Left lung (tissue), 10 donors: ENCODE results near the gene RXRA. TPM values are rescaled to one million over a fixed set of nuclear protein-coding genes. Genes with fewer than 3 reads are reported as not detected.
"Not testable (repeated sequence)": the region's sequence is repeated elsewhere in the genome, so short reads cannot be mapped to it uniquely, and the experiment has no call there.

ENCODE experiments used
- ATAC-seq: fragments of 200-7000 bp; cut with Tn5 transposase; one replicate; pipeline ENCODE4 v1.9.1; 2020; ENCODE audit warnings: moderate library complexity
- DNase-seq, 4 donors: peaks; one replicate each; pipeline ENCODE4 v3.0.0-alpha.2; 2013 to 2020
- H3K27ac ChIP-seq, 2 donors: fragments of 200-600 bp; sonication (generic) in 1 of 2; one replicate each; pipeline versions ENCODE4 v1.5.0 to v1.8.0; 2020 to 2021
- H3K27me3 ChIP-seq, 2 donors: fragments of 200-600 bp; sonication (generic) in 1 of 2; one replicate each; pipeline versions ENCODE4 v1.5.0 to v1.8.0; 2020 to 2021
- H3K36me3 ChIP-seq, 2 donors: fragments of 200-600 bp; sonication (generic) in 1 of 2; one replicate each; pipeline versions ENCODE4 v1.5.0 to v1.8.0; 2020 to 2021
- H3K4me1 ChIP-seq, 2 donors: fragments of 200-600 bp; one replicate each; pipeline ENCODE4 v1.8.0; 2021
- H3K4me3 ChIP-seq, 2 donors: fragments of 200-600 bp; sonication (generic) in 1 of 2; one replicate each; pipeline versions ENCODE4 v1.5.0 to v1.8.0; 2020 to 2021; ENCODE audit warnings: mild to moderate bottlenecking in 1 of 2
- H3K9me3 ChIP-seq, 2 donors: fragments of 200-600 bp; sonication (generic) in 1 of 2; one replicate each; pipeline versions ENCODE4 v1.5.0 to v1.8.0; 2020 to 2021
- intact Hi-C, 2 donors: fragments of 100-400 bp; cut with DNase I; formaldehyde crosslinking; loops; one replicate each; pipeline versions ENCODE4 v1.11.2 to v1.14.2; 2022
- polyA plus RNA-seq, 6 donors: library from polyadenylated mRNA; unstranded; fragments of 120-200 nt; gene quantifications; one replicate each; pipeline ENCODE4 v1.2.1, GENCODE V29; 2013; ENCODE audit not compliant: insufficient read length in 6 of 6
- total RNA-seq, 2 donors: library from RNA; stranded (reverse); fragmentation: NEBNext Ultra II Directional; extraction: Animal tissue kit (Norgen Biotek cat#: 25700); gene quantifications; one replicate each; pipeline ENCODE4 v1.2.1, GENCODE V29; 2021
- TF ChIP-seq, protein P1 (sequence below), 2 donors: fragments of 200-600 bp; sonication (generic) in 1 of 2; IDR thresholded peaks; one replicate each; pipeline versions ENCODE4 v1.5.0 to v1.8.0; 2021; ENCODE audit warnings: antibody characterized with exemption in 2 of 2
- donor health status: DM: no; HTN: yes; CAD: no.
- donor health status: DM: no; HTN: no; CAD: no.

Gene RXRA
- total and polyA plus RNA-seq, 8 donors = 42.2 to 79.5 (median 55.7) TPM

DNA sequence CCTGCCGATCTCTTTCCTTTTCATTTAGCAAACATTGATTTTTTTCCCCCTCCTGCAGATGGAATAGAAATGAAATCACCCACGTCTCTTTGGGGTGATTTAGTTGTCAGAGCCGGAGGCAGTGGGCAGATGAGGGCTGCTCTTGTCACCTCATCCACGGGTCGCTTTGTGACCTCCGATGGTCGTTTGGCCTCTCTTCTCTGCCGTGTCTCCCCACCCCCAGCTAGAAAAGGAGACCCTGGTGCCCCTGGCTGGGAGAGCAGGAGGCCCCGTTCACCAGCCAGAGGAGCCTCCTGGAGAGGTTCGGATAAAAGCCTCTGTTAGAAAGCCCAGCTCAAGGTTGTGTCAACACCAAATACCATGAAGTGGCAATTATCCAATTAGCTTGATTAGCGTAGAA lies 21.6 kb upstream of the RXRA start:
- intact Hi-C loops = no loop called here
- Histone ChIP-seq H3K4me1 (no peaks in the 10 kb centered on the region), H3K4me3 (no peak overlapping the region), H3K36me3 (no peaks in the 10 kb centered on the region), H3K9me3 (no peaks in the 10 kb centered on the region), H3K27me3 (no peaks in the 10 kb centered on the region), H3K27ac (no peak overlapping the region)
- ATAC-seq (no peak), DNase-seq (peak in 1 of 4 donors; percentile 31)
- TF ChIP-seq, protein P1, sequence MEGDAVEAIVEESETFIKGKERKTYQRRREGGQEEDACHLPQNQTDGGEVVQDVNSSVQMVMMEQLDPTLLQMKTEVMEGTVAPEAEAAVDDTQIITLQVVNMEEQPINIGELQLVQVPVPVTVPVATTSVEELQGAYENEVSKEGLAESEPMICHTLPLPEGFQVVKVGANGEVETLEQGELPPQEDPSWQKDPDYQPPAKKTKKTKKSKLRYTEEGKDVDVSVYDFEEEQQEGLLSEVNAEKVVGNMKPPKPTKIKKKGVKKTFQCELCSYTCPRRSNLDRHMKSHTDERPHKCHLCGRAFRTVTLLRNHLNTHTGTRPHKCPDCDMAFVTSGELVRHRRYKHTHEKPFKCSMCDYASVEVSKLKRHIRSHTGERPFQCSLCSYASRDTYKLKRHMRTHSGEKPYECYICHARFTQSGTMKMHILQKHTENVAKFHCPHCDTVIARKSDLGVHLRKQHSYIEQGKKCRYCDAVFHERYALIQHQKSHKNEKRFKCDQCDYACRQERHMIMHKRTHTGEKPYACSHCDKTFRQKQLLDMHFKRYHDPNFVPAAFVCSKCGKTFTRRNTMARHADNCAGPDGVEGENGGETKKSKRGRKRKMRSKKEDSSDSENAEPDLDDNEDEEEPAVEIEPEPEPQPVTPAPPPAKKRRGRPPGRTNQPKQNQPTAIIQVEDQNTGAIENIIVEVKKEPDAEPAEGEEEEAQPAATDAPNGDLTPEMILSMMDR (IDR thresholded peaks at IDR 0.05) = no peak

DNA sequence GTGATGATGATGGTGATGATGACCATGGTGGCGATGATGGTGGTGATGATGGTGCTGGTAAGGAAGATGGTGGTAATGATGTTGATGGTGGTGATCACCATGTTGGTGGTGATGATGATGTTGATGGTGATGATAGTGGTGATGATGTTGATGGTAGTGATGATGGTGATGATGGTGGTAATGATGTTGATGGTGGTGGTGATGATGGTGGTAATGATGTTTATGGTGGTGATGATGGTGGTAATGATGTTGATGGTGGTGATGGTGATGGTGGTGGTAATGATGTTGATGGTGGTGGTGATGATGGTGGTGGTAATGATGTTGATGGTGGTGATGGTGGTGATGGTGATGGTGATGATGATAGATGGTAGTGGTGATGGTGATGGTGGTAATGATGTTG lies 20.7 kb upstream of the RXRA start:
- Histone ChIP-seq H3K27ac (no peak overlapping the region), H3K9me3 (no peaks in the 10 kb centered on the region), H3K27me3 (no peaks in the 10 kb centered on the region), H3K4me1 (no peaks in the 10 kb centered on the region), H3K36me3 (no peaks in the 10 kb centered on the region), H3K4me3 (no peak overlapping the region)
- DNase-seq (no peak), ATAC-seq (no peak)
- intact Hi-C loops = no loop called here
- TF ChIP-seq, protein P1 (IDR thresholded peaks at IDR 0.05) = no peak

DNA sequence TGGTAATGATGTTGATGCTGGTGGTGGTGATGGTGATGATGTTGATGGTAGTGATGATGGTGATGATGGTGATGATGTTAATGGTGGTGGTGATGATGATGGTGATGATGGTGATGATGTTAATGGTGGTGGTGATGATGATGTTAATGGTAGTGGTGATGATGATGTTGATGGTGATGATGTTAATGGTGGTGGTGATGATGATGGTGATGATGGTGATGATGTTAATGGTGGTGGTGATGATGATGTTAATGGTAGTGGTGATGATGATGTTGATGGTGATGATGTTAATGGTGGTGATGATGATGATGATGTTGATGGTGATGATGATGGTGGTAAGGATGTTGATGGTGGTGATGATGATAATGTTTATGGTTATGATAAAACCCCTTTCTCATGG lies 20.2 kb upstream of the RXRA start:
- DNase-seq, H3K4me3 ChIP-seq, H3K36me3 ChIP-seq, intact Hi-C loops, ATAC-seq, H3K4me1 ChIP-seq, H3K27ac ChIP-seq, H3K9me3 ChIP-seq, H3K27me3 ChIP-seq: not testable (repeated sequence)

DNA sequence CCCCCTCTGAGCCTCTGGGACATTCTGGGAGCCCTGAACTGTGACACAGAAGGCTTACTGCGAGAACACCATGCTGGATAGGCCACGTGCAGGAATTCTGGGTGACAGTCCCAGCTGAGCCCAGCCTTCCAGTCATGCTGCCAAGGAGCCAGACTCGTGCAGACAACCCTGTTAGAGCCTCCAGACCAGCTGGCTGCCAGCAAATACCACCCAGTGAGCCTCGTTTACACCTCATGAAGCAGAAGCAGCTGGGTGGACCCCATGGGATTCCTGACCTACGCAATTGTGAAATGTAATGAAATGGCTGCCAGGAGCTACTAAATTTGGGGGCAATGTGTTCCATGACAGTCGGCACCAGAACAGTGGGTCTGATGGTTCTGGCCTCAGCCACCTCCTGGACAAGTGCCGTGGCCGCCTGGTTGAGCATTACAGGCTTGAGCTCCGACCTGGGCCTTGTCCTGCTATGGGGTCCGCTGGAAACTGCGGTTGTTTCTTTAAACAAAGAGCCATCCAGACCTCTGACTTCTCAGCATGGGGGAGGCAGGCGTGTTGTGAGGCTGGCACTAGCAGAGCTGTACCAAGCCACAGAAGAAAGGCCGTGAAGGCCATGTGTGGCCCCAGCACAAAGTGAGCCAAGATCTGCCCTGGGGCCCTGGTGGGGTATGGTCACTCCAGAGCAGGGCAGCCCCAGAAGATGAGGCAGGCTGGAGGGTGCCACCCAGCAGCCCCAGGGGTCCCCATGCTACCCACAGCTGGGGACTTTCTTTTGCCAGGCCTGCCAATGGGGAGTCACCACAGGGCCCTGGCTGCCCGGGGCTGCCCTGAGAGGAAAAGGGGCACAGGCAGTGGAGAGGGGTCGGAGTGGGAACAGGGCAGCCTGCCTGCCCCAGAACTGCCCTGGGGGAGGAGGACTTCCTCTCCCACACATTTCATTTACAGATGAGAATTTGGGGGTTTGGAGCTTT lies 19.3 kb upstream of the RXRA start:
- H3K36me3 ChIP-seq = no peaks in the 10 kb centered on the region
- H3K9me3 ChIP-seq = no peaks in the 10 kb centered on the region
- H3K4me1 ChIP-seq = no peaks in the 10 kb centered on the region
- TF ChIP-seq, protein P1 (IDR thresholded peaks at IDR 0.05) = no peak
- peak in 3 of 4 donors; percentile 29 to 62 (median 43) for DNase-seq
- no peak overlapping the region for H3K4me3 ChIP-seq
- ATAC-seq = no peak
- H3K27me3 ChIP-seq = no peaks in the 10 kb centered on the region
- intact Hi-C loops = no loop called here
- H3K27ac ChIP-seq = no peak overlapping the region

DNA sequence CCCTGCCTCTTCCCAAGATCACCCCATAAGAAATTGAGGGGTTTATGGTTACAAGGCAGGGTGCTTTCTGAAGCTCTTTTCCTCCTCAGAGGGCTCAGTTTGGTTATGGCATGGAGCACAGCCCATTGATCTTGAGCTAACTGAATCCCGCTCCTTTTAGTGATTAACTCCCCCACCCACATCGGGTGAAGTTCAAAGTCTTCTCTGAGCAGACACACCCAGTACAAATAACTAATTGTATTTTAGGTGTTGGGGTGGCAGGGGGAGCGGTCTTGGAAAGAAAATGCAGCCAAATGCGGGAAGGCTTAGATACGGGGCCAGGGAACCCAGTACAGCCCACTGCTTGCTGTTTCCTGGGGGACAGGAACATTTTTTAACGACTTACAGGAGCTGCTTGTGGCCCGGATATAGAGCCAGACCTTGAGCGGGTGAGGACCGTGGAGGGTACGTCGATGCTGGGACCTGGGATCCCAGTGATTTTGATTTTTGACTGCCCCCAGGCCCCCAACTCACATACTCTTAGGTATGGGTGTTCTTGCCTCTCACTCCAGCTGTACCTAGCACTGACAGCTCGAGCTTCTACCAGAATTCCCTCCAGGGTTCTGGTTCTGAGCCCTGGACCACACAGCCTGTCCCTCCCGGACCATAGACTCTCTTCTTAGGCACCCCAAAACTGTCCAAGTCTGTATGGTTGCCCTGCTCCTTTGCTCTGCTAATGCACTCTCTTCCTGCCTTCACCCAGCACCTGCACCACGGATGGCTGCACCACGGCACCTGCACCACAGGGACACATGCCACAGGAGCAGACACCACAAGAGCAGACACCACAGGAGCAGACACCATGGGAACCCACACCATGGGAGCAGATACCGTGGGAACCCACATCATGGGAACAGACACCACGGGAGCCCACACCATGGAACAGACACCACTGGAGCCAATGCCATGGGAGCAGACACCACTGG lies 18.3 kb upstream of the RXRA start:
- peak in 1 of 4 donors; percentile 35 for DNase-seq
- no peak overlapping the region for H3K27ac ChIP-seq
- no peak overlapping the region for H3K4me3 ChIP-seq
- H3K36me3 ChIP-seq = no peaks in the 10 kb centered on the region
- TF ChIP-seq, protein P1 (IDR thresholded peaks at IDR 0.05) = no peak
- no peaks in the 10 kb centered on the region for H3K9me3 ChIP-seq
- intact Hi-C loops = no loop called here
- H3K27me3 ChIP-seq = no peaks in the 10 kb centered on the region
- ATAC-seq = no peak
- no peaks in the 10 kb centered on the region for H3K4me1 ChIP-seq

DNA sequence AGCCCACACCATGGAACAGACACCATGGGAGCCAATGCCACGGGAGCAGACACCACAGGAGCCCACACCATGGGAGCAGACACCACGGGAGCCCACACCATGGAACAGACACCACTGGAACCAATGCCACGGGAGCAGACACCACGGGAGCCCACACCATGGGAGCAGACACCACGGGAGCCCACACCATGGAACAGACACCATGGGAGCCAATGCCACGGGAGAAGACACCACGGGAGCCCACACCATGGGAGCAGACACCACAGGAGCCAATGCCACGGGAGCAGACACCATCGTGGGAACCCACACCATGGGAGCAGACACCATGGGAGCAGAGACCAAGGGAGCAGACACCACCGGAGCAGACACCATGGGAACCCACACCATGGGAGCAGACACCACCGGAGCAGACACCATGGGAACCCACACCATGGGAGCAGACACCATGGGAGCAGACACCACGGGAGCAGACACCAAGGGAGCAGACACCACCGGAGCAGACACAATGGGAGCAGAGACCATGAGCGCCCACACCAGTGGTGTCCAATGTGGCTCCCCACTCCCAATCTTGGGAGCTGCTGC lies 17.5 kb upstream of the RXRA start:
- H3K4me3 ChIP-seq, H3K4me1 ChIP-seq, H3K27ac ChIP-seq, ATAC-seq, H3K9me3 ChIP-seq, H3K27me3 ChIP-seq, H3K36me3 ChIP-seq, intact Hi-C loops: not testable (repeated sequence)
- peak in 1 of 4 donors; percentile 46 for DNase-seq
